Endothelial cell of umbilical vein (primary cell): Measurements from ENCODE around the gene SLC47A2. TPM values are rescaled to one million over a fixed set of nuclear protein-coding genes. Genes with fewer than 3 reads are reported as not detected.

Experiments used
- BruUV-seq: library from RNA; stranded (reverse); fragments of 400-500 nt; replicated peaks from 2 replicates; lab custom pipeline; 2021; lab: Mats Ljungman, UMichigan
- CTCF ChIA-PET: fragments of 300-600, 350-600 bp; sonication (Branson Sonifier 250); formaldehyde crosslinking; loops from one replicate; lab custom pipeline; 2021; ENCODE audit warnings: antibody characterized with exemption, inconsistent platforms; lab: Charles Lee
- POLR2A ChIA-PET: fragments of 300-600, 350-600 bp; sonication (Branson Sonifier 250); formaldehyde crosslinking; loops from one replicate; lab custom pipeline; 2021; ENCODE audit warnings: antibody characterized with exemption, inconsistent platforms; lab: Charles Lee
- DNase-seq: peaks from one replicate; pipeline ENCODE4 v3.0.0-alpha.2; 2011; ENCODE audit warnings: low read depth, low spot score
- FAIRE-seq: peaks from 2 replicates; lab custom pipeline; 2011; peaks lifted over from hg19 to GRCh38; lab: Jason Lieb, UNC
- H2AFZ ChIP-seq: 2 replicates; pipeline ENCODE4 v1.6.0; 2012; ENCODE audit warnings: low read depth, low read length, control low read depth, inconsistent platforms
- H3K27ac ChIP-seq: 2 replicates; pipeline ENCODE4 v1.5.1; 2011; ENCODE audit warnings: low read depth, mild to moderate bottlenecking, control low read depth, low read length, moderate library complexity; ENCODE audit not compliant: insufficient read depth
- H3K27me3 ChIP-seq, 2 experiments: 2 replicates each; pipeline versions ENCODE4 v1.6.0 to v1.6.1; 2011; ENCODE audit warnings: low read length in 2 of 2, mixed read lengths in 1 of 2; ENCODE audit not compliant: control insufficient read depth in 2 of 2, insufficient read depth in 2 of 2
- H3K36me3 ChIP-seq, 2 experiments: 2 replicates in 1 of 2; 3 replicates in 1 of 2; pipeline ENCODE4 v1.5.1; 2011; ENCODE audit warnings: low read length in 2 of 2, mild to moderate bottlenecking in 1 of 2, moderate library complexity in 1 of 2; ENCODE audit not compliant: control insufficient read depth in 2 of 2, insufficient read depth in 2 of 2; ENCODE audit errors: extremely low read depth in 1 of 2
- H3K4me1 ChIP-seq: 3 replicates; pipeline ENCODE4 v1.5.1; 2011; ENCODE audit warnings: mild to moderate bottlenecking, low read length; ENCODE audit not compliant: control insufficient read depth, insufficient read depth; ENCODE audit errors: extremely low read depth
- H3K4me2 ChIP-seq: 2 replicates; pipeline ENCODE4 v1.6.1; 2011; ENCODE audit warnings: low read length, control low read depth, mixed read lengths; ENCODE audit not compliant: insufficient read depth
- H3K4me3 ChIP-seq, 3 experiments: fragments of 200-600 bp in 1 of 3; sonication (generic), shearing (Covaris generic) in 1 of 3; replicated peaks in 1 of 3; 2 replicates each; pipeline ENCODE4 v1.5.1; 2011 to 2016; ENCODE audit warnings: control low read depth in 3 of 3, low read length in 3 of 3, mild to moderate bottlenecking in 2 of 3, inconsistent platforms in 1 of 3, low read depth in 1 of 3, moderate library complexity in 1 of 3; ENCODE audit not compliant: insufficient read depth in 1 of 3
- H3K79me2 ChIP-seq: 2 replicates; pipeline ENCODE4 v1.6.0; 2012; ENCODE audit warnings: low read length, inconsistent platforms; ENCODE audit not compliant: control insufficient read depth, insufficient read depth
- H3K9ac ChIP-seq: replicated peaks from 2 replicates; pipeline ENCODE3; 2011; ENCODE audit warnings: low read length, control low read depth; ENCODE audit not compliant: insufficient read depth; ENCODE audit errors: extremely low read depth
- H3K9me1 ChIP-seq: replicated peaks from 3 replicates; pipeline ENCODE4 v1.6.0; 2011; ENCODE audit warnings: mild to moderate bottlenecking, low read length; ENCODE audit not compliant: control insufficient read depth, insufficient read depth; ENCODE audit errors: extremely low read depth
- H3K9me3 ChIP-seq: replicated peaks from 2 replicates; pipeline ENCODE4 v1.5.1; 2012; ENCODE audit warnings: low read length, inconsistent platforms; ENCODE audit not compliant: control insufficient read depth, insufficient read depth
- H4K20me1 ChIP-seq: replicated peaks from 2 replicates; pipeline ENCODE3; 2011; ENCODE audit warnings: mild to moderate bottlenecking, low read length; ENCODE audit not compliant: control insufficient read depth, insufficient read depth; ENCODE audit errors: extremely low read depth
- CTCF ChIP-seq, 2 donors: IDR thresholded peaks; 1 replicate in 1 of 2; 2 replicates in 1 of 2; pipeline ENCODE4 v1.5.1; 2011; ENCODE audit warnings: low read length in 2 of 2, mild to moderate bottlenecking in 2 of 2, moderate library complexity in 2 of 2, control low read depth in 1 of 2, inconsistent platforms in 1 of 2, low read depth in 1 of 2; ENCODE audit not compliant: insufficient read depth in 1 of 2; ENCODE audit errors: extremely low read depth in 1 of 2
- EZH2 ChIP-seq: IDR thresholded peaks from 2 replicates; pipeline ENCODE4 v1.6.1; 2012; ENCODE audit warnings: borderline replicate concordance, low read depth, mild to moderate bottlenecking, moderate library complexity, low read length, inconsistent platforms; ENCODE audit not compliant: severe bottlenecking
- FOS ChIP-seq: IDR thresholded peaks from 2 replicates; pipeline ENCODE4 v1.6.1; 2011; ENCODE audit warnings: mild to moderate bottlenecking, low read length, moderate library complexity, borderline replicate concordance; ENCODE audit not compliant: insufficient read depth
- GATA2 ChIP-seq: IDR thresholded peaks from 2 replicates; pipeline ENCODE4 v1.7.0; 2011; ENCODE audit warnings: low read depth, mild to moderate bottlenecking, moderate library complexity, mixed read lengths, low read length; ENCODE audit not compliant: insufficient read length, insufficient read depth
- JUN ChIP-seq: IDR thresholded peaks from 2 replicates; pipeline ENCODE4 v1.6.1; 2011; ENCODE audit warnings: borderline replicate concordance, low read depth; ENCODE audit not compliant: insufficient read length, insufficient read depth
- MAX ChIP-seq: IDR thresholded peaks from 2 replicates; pipeline ENCODE4 v1.6.1; 2011; ENCODE audit not compliant: insufficient read depth, insufficient read length
- MYC ChIP-seq: IDR thresholded peaks from one replicate; pipeline ENCODE4 v1.6.1; 2011; ENCODE audit warnings: mild to moderate bottlenecking, low read depth, low read length
- POLR2A ChIP-seq: IDR thresholded peaks from 2 replicates; pipeline ENCODE4 v1.6.1; 2012; ENCODE audit warnings: low read depth, mild to moderate bottlenecking, control low read depth, low read length
- POLR2AphosphoS5 ChIP-seq: IDR thresholded peaks from 2 replicates; pipeline ENCODE4 v1.6.1; 2012; ENCODE audit warnings: low read depth, mild to moderate bottlenecking, control low read depth, low read length, moderate library complexity; ENCODE audit not compliant: insufficient read depth
- dilution Hi-C: fragments of 300-500 bp; cut with MboI; formaldehyde crosslinking; loops from one replicate; pipeline ENCODE4 v1.15.0; 2019; ENCODE audit warnings: low sequenced_read_pairs; ENCODE audit not compliant: extremely low pct_ligation_motif_present
- intact Hi-C: fragments of 100-400 bp; cut with micrococcal nuclease; formaldehyde crosslinking; loops from one replicate; pipeline ENCODE4 v1.10.0; 2022
- polyA plus RNA-seq, 4 experiments: library from polyadenylated mRNA; depleted of rRNA in 3 of 4; stranded (reverse) in 3 of 4; unstranded in 1 of 4; fragments of >200 nt; gene quantifications; 2 replicates each; pipeline versions ENCODE4 v1.2.1 to v1.2.3, GENCODE V29; 2011 to 2012; ENCODE audit warnings: missing spikeins in 1 of 4
- total RNA-seq: library from RNA; stranded (reverse); gene quantifications from 2 replicates; pipeline ENCODE4 v1.2.3, GENCODE V29; 2021

The SLC47A2 gene
- total and polyA plus RNA-seq, 2 donors (not counting 3 experiments of a cell fraction or from before 2014, with no cell fraction given) = not detected

- DNase-seq (no peak), FAIRE-seq (no peak)
- no peaks in the 10 kb centered on the region for H3K27me3 ChIP-seq
- no peak overlapping the region for H3K4me3 ChIP-seq
- H3K9ac ChIP-seq = no peak overlapping the region
- ChIA-PET CTCF (interaction anchor here (8.4 kb wide), 1 partner anchor 13 kb away, joined by 72 read pairs; no protein-coding TSS in a partner anchor), POLR2A (no interaction called here)
- intact Hi-C loops (no loop called here), dilution Hi-C loops (no loop called here)
- TF ChIP-seq POLR2A (no peak), MYC (no peak), GATA2 (no peak), CTCF (IDR thresholded peaks at IDR 0.05; ENCODE audit: extremely low read depth in 1 of 2, insufficient read depth in 1 of 2, low read depth in 1 of 2, low read length in 2 of 2) (no peak), POLR2AphosphoS5 (no peak), JUN (no peak), EZH2 (no peak), FOS (no peak), MAX (no peak)
- H3K4me2 ChIP-seq = no peak overlapping the region
- no peaks in the 10 kb centered on the region for H3K79me2 ChIP-seq
- H3K36me3 ChIP-seq = no peaks in the 10 kb centered on the region
- no peak overlapping the region for H3K27ac ChIP-seq
- no TSS peak for BruUV-seq
- no peaks in the 10 kb centered on the region for H4K20me1 ChIP-seq
- no peak overlapping the region for H2AFZ ChIP-seq
- H3K4me1 ChIP-seq = peaks cover 22% of the 10 kb centered on the region
- H3K9me1 ChIP-seq = no peaks in the 10 kb centered on the region
- H3K9me3 ChIP-seq = no peaks in the 10 kb centered on the region
These were observed 32.4 kb upstream of the SLC47A2 start for GRCh38 chr17:19748807-19749193.
